Endometrial microvascular endothelial cells (primary cell): ENCODE data around the gene SYT6. TPM values are rescaled to one million over a fixed set of nuclear protein-coding genes. Genes with fewer than 3 reads are reported as not detected.

ENCODE experiments used
- in situ Hi-C: cut with HindIII; loops from 2 replicates; pipeline ENCODE4 v1.10.0; 2017; ENCODE audit warnings: low sequenced_read_pairs, low pct_unique_long_range_greater_than_20kb; ENCODE audit errors: inconsistent ontology term
- total RNA-seq: library from RNA; depleted of rRNA; stranded (reverse); fragments of >200 nt; gene quantifications from one replicate; pipeline ENCODE4 v1.2.3, GENCODE V29; 2015; ENCODE audit errors: inconsistent ontology term

Gene SYT6
- total RNA-seq, 1 donor from 2014 or later = not detected

DNA sequence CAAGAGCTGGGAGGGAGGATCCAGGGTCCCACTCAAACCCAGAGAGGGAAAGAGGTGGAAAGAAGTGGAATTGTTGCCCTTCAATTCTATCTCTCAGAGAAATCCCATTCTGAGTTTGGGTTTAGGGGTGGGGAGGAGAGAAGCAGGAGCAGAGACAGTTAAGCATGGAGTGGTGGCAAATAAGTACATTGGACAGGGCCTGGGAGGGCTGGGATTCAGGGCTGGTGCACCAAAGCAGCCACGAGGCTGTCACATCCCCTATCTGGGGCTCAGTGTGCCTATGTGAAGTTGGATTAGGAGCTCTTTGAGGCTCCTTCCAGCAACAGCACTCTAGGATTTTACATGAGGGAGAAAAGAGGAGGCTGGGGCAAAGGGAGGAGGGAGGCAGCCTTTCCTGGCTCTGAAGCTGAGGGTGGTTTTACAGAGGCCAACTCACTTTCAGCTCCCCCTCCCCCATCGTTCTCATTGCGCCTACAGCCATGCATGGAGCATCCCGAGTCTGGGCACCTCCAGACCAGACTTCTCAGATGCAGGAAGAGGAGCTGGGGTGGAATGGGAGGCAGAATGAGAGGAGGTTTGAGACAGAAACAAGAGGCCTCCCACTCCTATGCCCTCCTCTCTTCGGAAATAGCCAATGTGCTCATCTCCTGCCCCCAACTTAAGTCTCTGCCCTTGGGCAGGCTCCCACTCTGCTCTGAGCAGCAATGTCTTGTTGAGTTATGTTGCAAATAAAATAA, 3.0 kb upstream of the SYT6 start:
- in situ Hi-C loops = no loop called here

GRCh38 chr1:114155706-114156105, 2.0 kb upstream of the SYT6 start:
- in situ Hi-C loops = no loop called here

DNA sequence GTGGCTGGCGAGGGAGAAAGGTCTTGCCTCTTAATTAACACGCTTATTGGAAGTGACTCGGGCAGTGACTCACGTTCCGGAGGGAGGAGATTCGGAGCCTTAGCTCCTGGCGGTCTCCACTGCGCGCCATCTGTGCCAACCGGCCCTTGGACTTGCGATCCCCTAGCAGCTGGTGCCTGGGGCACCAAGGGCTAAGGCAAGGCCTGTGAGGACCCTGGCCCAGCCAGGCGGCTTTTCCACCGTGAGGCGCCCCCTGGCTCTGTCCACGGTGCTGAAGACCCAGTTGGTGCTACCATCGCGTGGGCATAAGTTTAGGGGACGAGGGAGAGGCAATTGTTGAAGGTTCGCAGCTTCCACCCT, 1.3 kb upstream of the SYT6 start:
- in situ Hi-C loops = no loop called here

GRCh38 chr1:114154146-114154962, 685 bp upstream of the SYT6 start:
- in situ Hi-C loops = no loop called here

GRCh38 chr1:114152508-114153260, 985 bp downstream of the SYT6 start:
- in situ Hi-C loops = no loop called here

DNA sequence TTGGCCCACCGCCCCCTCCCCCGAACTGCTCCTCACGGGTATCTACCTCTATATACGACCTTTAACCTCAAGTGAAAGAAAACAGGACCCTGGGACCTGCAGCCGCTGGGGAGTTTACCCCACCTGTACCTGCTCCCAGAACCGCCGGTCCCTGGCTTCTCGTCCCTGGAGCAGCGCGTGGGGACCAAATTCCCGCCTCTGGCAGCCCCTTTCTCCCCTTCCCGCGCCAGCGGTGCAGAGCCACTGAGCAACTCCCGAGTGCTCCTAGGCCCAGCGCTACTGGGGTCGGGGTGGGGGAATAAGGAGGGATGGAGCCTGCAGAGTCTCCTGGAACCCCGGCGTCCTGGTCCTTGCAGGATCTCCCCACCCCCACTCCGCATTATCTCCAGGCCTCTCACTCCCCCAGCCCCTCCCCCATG, 1.6 kb downstream of the SYT6 start:
- in situ Hi-C loops = no loop called here

DNA sequence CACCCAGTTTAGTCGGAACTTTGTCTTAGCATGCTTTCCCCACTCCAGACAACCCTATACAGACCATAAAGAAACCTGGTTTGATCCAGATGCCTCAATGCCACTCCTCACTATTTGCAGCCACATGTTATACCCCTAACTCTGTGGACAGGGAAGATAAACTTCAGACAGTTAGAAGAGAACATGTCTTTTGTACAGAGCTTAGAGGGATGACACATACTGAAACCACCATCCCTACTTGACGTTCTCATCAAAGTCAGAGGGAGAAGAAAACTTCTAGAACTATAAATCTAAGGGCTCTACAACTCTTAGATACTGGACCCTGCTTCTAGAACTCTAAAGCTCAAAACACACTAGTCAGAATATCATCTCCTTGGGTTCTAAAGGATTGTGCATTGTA, 3.7 kb downstream of the SYT6 start:
- in situ Hi-C loops = no loop called here

DNA sequence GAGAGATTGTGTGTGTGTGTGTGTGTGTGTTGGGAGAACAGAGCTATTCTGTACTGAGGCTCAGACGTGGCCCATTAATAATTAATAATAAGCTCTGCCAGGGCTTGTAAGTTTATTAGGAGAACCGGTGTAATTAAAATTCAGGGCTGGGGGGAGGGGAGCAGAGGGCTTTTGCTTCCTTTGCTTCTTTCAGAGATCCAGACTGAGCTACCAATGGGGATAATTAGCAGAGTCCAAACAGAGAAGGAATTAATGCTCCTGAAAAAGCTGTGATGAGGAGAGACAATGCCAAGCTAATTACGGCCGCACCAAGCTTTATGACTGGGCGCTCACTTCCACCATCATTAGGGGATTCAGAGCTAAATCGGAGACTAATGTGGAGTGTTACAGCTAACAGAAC, 4.5 kb downstream of the SYT6 start:
- in situ Hi-C loops = no loop called here

- in situ Hi-C loops = no loop called here
Measured at GRCh38 chr1:114145504-114146151, 8.0 kb downstream of the SYT6 start.

DNA sequence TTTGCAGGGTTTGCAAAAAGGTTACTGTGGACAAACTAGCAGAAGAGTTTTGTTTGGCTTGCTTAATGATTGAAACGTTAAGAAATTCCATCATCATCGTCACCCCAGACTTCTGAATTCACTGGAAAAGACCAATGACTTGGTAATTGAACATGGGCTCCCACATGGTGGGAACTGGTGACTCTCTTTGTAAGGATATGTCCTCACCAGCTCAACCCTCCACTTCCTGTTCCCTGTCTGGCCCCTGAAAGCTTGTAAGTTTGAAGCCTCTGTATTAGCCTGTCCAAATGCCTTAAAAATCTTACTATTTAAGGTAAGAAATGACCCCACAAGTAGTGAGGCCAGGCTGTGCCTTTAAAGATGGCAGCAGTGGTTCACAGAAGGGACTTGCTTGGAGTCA, 9.7 kb downstream of the SYT6 start:
- in situ Hi-C loops = no loop called here

- in situ Hi-C loops = no loop called here
Measured at GRCh38 chr1:114139540-114139939, 14.1 kb downstream of the SYT6 start.

DNA sequence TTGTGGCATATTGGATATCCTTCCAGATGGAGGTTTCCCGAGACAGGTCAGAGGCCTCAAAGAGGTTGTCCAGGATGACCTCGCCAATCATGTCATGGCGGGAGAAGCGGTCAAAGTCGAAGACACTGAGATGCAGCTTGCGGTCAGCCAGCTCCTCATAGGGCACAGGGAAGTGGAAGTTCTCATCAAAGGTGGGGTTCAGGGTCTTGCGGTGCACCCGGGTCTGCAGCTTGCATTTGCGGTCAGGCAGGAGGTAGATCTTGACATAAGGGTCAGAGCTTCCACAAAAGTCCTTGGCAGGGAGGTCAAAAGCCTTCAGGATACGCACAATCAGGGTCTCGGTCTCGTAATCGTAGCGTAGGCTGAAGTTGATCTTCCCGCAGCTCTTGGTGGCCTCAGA, 16.2 kb downstream of the SYT6 start:
- in situ Hi-C loops = no loop called here

DNA sequence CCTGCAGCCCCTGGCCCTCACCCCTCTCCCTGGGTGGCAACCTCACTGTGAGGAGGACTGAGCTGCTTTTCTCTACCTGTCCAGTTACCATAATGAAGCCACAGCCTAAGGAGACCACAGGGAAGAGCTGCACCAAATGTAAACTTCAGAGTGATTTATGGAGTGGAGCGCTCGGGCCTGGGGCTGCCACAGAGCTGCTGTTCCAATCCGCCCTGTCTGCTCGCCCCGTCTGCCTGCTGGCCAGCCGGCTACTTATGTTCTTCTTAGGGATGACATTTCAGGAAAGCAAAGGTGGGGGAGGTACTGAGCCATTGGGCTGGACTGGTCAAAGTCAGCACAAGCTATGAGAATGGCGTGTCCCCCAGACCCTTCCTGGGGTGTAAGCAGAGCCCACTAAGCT, 17.9 kb downstream of the SYT6 start:
- in situ Hi-C loops = no loop called here

- in situ Hi-C loops = no loop called here
Measured at GRCh38 chr1:114134518-114134917, 19.2 kb downstream of the SYT6 start.

DNA sequence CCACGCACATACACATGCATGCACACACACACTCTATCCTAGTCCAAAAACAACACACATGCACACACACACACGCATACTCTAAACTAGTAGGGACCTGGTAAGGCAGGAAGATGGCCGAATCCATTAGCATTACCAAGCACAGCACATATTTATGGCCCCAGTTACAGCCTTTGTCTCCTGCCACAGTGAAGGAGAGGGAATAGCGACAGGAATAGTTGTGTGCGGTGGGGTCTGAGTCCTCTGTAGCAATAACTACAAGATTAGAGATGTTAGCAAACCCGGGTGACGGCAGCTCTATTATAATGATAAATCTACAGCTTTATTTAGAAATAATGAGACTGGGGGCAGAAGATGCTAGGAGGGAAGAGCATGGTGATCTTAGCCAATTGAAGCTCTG, 20.5 kb downstream of the SYT6 start:
- in situ Hi-C loops = no loop called here

- in situ Hi-C loops = no loop called here
Measured at GRCh38 chr1:114131526-114132220, 22.0 kb downstream of the SYT6 start.

DNA sequence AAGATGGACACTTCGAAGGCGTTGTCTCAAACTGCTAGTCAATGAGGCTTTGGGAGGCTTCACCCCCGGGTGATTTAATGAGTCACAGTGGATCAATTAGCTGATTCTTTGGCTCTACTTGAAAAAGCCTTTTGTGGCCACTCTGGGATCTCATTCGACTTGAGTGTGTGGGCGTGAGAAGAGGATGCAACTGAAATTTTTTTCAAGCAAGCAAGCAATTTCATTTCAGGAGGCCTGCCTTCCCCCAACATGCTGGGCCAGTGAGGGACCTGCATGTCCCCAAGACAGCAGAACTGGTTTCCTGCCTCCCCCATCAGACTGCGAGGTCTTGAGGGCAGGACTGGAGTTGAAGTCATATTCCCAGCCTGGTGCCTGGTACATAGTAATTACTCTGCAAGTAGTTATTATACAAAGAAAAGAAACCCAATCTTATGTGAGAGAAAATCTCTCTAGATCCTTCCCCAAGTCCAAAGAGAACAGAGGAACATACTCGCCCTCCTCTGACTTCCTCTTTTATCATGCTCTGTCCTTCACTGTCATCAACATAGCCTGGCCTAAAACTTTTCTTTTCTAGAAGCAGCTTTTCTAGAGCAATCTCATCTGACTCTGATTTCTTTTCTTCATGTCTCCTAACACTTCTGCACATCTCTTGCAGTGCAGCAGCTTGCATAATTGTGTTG, 22.7 kb downstream of the SYT6 start:
- in situ Hi-C loops = no loop called here

DNA sequence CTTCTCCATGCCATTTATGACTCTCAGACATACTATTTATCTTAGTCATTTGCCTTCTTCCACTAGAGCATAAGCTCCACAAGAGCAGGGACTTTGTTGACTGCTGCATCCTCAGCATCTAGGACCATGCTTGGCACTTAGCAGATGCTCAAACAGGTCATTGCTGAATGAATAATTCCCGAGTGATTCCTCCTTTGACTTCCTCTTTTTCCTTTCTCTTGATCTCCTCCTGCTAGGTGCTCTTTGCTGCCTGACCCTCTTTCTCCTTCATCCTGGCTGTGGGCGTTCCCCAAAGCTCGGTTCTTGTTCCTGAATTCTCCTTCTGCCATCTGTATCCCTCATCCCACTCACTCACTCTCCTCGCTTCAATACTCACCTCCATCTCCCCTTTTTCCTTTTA, 23.5 kb downstream of the SYT6 start:
- in situ Hi-C loops = no loop called here
